Activated CD4-positive, alpha-beta T cell treated with anti-CD3 and anti-CD28 coated beads for 36 hours (primary cell): ENCODE data around the gene GCN1. TPM values are rescaled to one million over a fixed set of nuclear protein-coding genes. Genes with fewer than 3 reads are reported as not detected.

Experiments used
- ATAC-seq: fragments of 200-7000 bp; cut with Tn5 transposase; one replicate; pipeline ENCODE4 v1.10.0; 2021; ENCODE audit warnings: mild to moderate bottlenecking, moderate library complexity
- CTCF ChIA-PET: fragments of 350-600 bp; sonication (Branson Sonifier 250); formaldehyde crosslinking; loops from one replicate; lab custom pipeline; 2021; ENCODE audit warnings: antibody characterized with exemption; lab: Charles Lee
- POLR2A ChIA-PET: fragments of 350-600 bp; sonication (Branson Sonifier 250); formaldehyde crosslinking; loops from one replicate; lab custom pipeline; 2021; ENCODE audit warnings: antibody characterized with exemption, inconsistent platforms; lab: Charles Lee
- DNase-seq: peaks from one replicate; pipeline ENCODE4 v3.0.0-alpha.2; 2020
- H3K27ac Mint-ChIP-seq: one replicate; pipeline ENCODE4 v1.8.0; 2021; ENCODE audit warnings: mixed read lengths
- H3K27me3 Mint-ChIP-seq: one replicate; pipeline ENCODE4 v1.8.0; 2021; ENCODE audit warnings: mixed read lengths
- H3K36me3 Mint-ChIP-seq: one replicate; pipeline ENCODE4 v1.8.0; 2021; ENCODE audit warnings: low read depth, mixed read lengths
- H3K4me1 Mint-ChIP-seq: one replicate; pipeline ENCODE4 v1.8.0; 2021; ENCODE audit warnings: mixed read lengths
- H3K4me3 Mint-ChIP-seq: one replicate; pipeline ENCODE4 v1.8.0; 2021; ENCODE audit warnings: mild to moderate bottlenecking, moderate library complexity, mixed read lengths
- H3K9me3 Mint-ChIP-seq: one replicate; pipeline ENCODE4 v1.8.0; 2021; ENCODE audit warnings: low read depth, mixed read lengths
- intact Hi-C, 2 experiments: fragments of 100-400 bp; cut with DNase I in 1 of 2; cut with micrococcal nuclease in 1 of 2; formaldehyde crosslinking; loops; one replicate each; pipeline versions ENCODE4 v1.14.2 to v1.15.1; 2022 to 2024; cut with DNase I, micrococcal nuclease
- total RNA-seq, 2 experiments: library from RNA; stranded (reverse); gene quantifications; one replicate each; pipeline ENCODE4 v1.2.3, GENCODE V29; 2021

The GCN1 gene
- total RNA-seq, 2 experiments from 2014 or later: 125 to 139 TPM

- intact Hi-C loops: no loop called here
- no peaks in the 10 kb centered on the region for H3K9me3 Mint-ChIP-seq
- ATAC-seq: no peak
Observed at GRCh38 chr12:120106151-120106550, 88.4 kb downstream of the GCN1 start.

DNA sequence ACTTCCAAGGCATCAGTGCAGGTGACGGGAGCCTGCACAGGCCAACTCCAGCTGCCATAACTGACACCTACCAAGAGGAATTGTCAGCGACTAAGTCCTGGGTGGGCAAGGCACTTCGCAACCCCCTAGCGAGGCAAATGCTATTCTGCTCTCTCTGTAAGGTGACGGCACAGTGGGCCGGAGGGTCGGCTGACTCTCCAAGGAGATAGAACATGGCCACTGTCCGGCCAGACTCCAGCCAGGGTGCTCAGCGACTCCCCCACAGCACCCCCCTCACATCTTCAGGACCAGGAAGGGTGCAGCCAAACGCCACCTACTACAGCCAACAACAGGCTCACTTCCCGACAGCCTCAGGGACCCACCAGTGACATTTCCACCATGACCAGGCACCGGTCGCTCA is 91.1 kb downstream of the GCN1 start:
- Mint-ChIP-seq H3K4me1 (peaks cover 21% of the 10 kb centered on the region), H3K36me3 (peaks cover 39% of the 10 kb centered on the region), H3K4me3 (no peak overlapping the region), H3K9me3 (no peaks in the 10 kb centered on the region), H3K27me3 (no peaks in the 10 kb centered on the region), H3K27ac (no peak overlapping the region)
- DNase-seq (no peak), ATAC-seq (no peak)
- ChIA-PET CTCF (interaction anchor here (1.0 kb wide), 1 partner anchor 16 kb away, joined by 5 read pairs; no protein-coding TSS in a partner anchor), POLR2A (no interaction called here)
- intact Hi-C loops: no loop called here

More at GRCh38 chr12:120106151-120106550, 88.4 kb downstream of the GCN1 start:
- no peaks in the 10 kb centered on the region for H3K27me3 Mint-ChIP-seq
- no peak for DNase-seq
- H3K27ac Mint-ChIP-seq: no peak overlapping the region
- peaks cover 38% of the 10 kb centered on the region for H3K4me1 Mint-ChIP-seq
- no peak overlapping the region for H3K4me3 Mint-ChIP-seq
- CTCF ChIA-PET: no interaction called here
- POLR2A ChIA-PET: no interaction called here
- H3K36me3 Mint-ChIP-seq: peaks cover 36% of the 10 kb centered on the region

DNA sequence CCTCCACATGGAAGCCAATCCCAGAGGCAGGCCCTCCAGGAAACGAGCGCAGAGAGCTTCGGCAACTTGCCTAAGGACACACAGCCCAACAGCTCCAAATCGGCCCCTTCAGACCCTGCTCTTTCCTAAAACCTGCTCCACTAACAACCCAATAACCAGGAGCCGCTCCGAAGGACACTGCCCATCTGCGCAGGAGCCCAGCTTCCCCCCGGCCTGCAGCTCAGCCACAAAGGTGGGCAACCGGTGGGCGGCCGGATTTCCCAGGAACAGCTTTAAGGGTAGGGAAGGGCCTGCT is 91.5 kb downstream of the GCN1 start:
- peaks cover 38% of the 10 kb centered on the region for H3K36me3 Mint-ChIP-seq
- DNase-seq (no peak), ATAC-seq (no peak)
- intact Hi-C loops: no loop called here
- peaks cover 19% of the 10 kb centered on the region for H3K4me1 Mint-ChIP-seq
- H3K27ac Mint-ChIP-seq: no peak overlapping the region
- H3K4me3 Mint-ChIP-seq: no peak overlapping the region
- ChIA-PET CTCF (interaction anchor here (1.0 kb wide), 1 partner anchor 16 kb away, joined by 5 read pairs; no protein-coding TSS in a partner anchor), POLR2A (no interaction called here)
- H3K27me3 Mint-ChIP-seq: no peaks in the 10 kb centered on the region
- H3K9me3 Mint-ChIP-seq: no peaks in the 10 kb centered on the region

- intact Hi-C loops: no loop called here
- no peak for ATAC-seq
- peaks cover 35% of the 10 kb centered on the region for H3K36me3 Mint-ChIP-seq
- DNase-seq: no peak
- H3K4me3 Mint-ChIP-seq: no peak overlapping the region
- peak overlapping the region; percentile 79 for H3K27ac Mint-ChIP-seq
- CTCF ChIA-PET: interaction anchor here (1.0 kb wide), 1 partner anchor 15 kb away, joined by 5 read pairs; no protein-coding TSS in a partner anchor
- no peaks in the 10 kb centered on the region for H3K9me3 Mint-ChIP-seq
- POLR2A ChIA-PET: no interaction called here
- H3K4me1 Mint-ChIP-seq: peaks cover 19% of the 10 kb centered on the region
- H3K27me3 Mint-ChIP-seq: no peaks in the 10 kb centered on the region
Observed at GRCh38 chr12:120102189-120103043, 92.1 kb downstream of the GCN1 start.

GRCh38 chr12:120101617-120102016 is 92.9 kb downstream of the GCN1 start:
- CTCF ChIA-PET: no interaction called here
- no peak for ATAC-seq
- Mint-ChIP-seq H3K36me3 (peaks cover 31% of the 10 kb centered on the region), H3K4me1 (peaks cover 19% of the 10 kb centered on the region), H3K27me3 (no peaks in the 10 kb centered on the region), H3K9me3 (no peaks in the 10 kb centered on the region), H3K4me3 (no peak overlapping the region), H3K27ac (peak overlapping the region; percentile 79)
- intact Hi-C loops: no loop called here
- DNase-seq: no peak
- POLR2A ChIA-PET: no interaction called here

DNA sequence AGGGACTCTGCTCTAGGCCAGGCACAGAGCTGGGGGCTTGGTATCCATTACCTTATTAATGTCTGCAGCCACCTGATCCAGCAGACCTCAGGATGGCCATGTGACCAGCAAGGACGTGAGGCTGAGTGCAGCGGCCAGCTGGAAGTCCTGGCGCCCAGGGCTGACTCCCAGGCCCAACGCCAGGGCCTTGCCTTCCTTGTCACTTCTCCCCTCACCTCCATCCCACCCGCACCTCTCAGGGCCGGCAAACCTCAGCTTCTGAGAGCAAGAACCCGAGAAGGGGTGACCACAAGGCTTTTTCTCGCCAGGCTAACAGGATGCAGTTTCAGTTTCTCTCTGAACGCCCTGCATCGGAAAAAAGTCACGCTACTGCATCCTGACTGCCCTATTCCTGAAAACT is 93.3 kb downstream of the GCN1 start:
- POLR2A ChIA-PET: interaction anchor here (0.6 to 0.9 kb wide), 2 partner anchors 16 to 68 kb away, joined by 3 to 4 read pairs; no protein-coding TSS in a partner anchor
- peaks cover 32% of the 10 kb centered on the region for H3K36me3 Mint-ChIP-seq
- H3K9me3 Mint-ChIP-seq: no peaks in the 10 kb centered on the region
- peaks cover 17% of the 10 kb centered on the region for H3K4me1 Mint-ChIP-seq
- intact Hi-C loops: no loop called here
- CTCF ChIA-PET: interaction anchor here (1.1 to 1.4 kb wide), 3 partner anchors 14 to 32 kb away, joined by 3 to 6 read pairs (median 3); no protein-coding TSS in a partner anchor
- H3K4me3 Mint-ChIP-seq: no peak overlapping the region
- no peaks in the 10 kb centered on the region for H3K27me3 Mint-ChIP-seq
- H3K27ac Mint-ChIP-seq: peak overlapping the region; percentile 79
- DNase-seq (no peak), ATAC-seq (no peak)

- intact Hi-C loops: no loop called here
- CTCF ChIA-PET: interaction anchor here (1.1 to 1.4 kb wide), 4 partner anchors 13 to 102 kb away, joined by 3 to 6 read pairs (median 3); no protein-coding TSS in a partner anchor
- Mint-ChIP-seq H3K4me3 (no peak overlapping the region), H3K9me3 (no peaks in the 10 kb centered on the region), H3K27ac (no peak overlapping the region), H3K4me1 (peaks cover 16% of the 10 kb centered on the region), H3K27me3 (no peaks in the 10 kb centered on the region), H3K36me3 (peaks cover 29% of the 10 kb centered on the region)
- DNase-seq (no peak), ATAC-seq (no peak)
- POLR2A ChIA-PET: interaction anchor here (0.6 to 0.9 kb wide), 2 partner anchors 17 to 69 kb away, joined by 3 to 4 read pairs; no protein-coding TSS in a partner anchor
Observed at GRCh38 chr12:120100630-120101029, 93.9 kb downstream of the GCN1 start.

GRCh38 chr12:120099738-120100137 is 94.8 kb downstream of the GCN1 start:
- ATAC-seq (no peak), DNase-seq (no peak)
- CTCF ChIA-PET: interaction anchor here (1.1 to 1.4 kb wide), 2 partner anchors 12 to 101 kb away, joined by 3 to 6 read pairs; no protein-coding TSS in a partner anchor
- H3K4me3 Mint-ChIP-seq: no peak overlapping the region
- H3K27me3 Mint-ChIP-seq: no peaks in the 10 kb centered on the region
- intact Hi-C loops: no loop called here
- POLR2A ChIA-PET: interaction anchor here (0.6 kb wide), 1 partner anchor 10 kb away, joined by 3 read pairs; no protein-coding TSS in a partner anchor
- no peaks in the 10 kb centered on the region for H3K9me3 Mint-ChIP-seq
- peaks cover 24% of the 10 kb centered on the region for H3K36me3 Mint-ChIP-seq
- no peak overlapping the region for H3K27ac Mint-ChIP-seq
- peaks cover 13% of the 10 kb centered on the region for H3K4me1 Mint-ChIP-seq

DNA sequence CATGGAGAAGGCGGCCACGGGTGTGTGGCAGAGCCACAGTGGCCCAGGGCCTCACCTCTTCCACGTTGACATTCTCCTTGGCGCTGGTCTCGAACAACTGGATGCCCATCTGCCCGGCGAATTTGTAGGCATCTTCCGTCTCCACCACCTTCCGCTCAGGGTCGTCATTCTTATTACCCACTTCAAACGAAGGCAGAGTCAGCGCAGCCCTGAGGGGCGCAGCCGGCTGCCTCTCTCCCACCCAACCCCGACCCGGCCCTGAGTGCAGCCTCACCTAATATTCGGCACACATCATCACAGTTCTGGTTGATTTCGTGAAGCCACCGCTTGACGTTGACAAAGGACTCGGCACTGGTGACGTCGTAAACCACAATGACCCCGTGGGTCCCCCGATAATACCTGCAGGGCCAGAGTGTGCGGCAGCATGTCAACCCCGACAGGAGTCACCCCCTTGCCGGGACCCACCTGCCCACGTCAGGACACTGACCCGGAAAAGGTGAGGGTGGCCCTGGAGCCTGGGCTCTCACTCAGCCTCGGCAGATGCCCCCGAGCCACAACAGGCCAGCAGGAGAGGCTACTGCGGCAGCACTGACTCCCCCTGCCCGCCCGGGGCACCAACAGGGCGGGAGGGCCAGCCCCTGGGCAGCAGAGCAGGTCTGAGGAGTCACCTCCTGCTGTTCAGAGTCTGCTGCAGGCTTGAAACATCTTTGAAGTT is 95.6 kb downstream of the GCN1 start:
- H3K36me3 Mint-ChIP-seq: peaks cover 22% of the 10 kb centered on the region
- DNase-seq: no peak
- CTCF ChIA-PET: no interaction called here
- H3K4me3 Mint-ChIP-seq: no peak overlapping the region
- ATAC-seq: no peak
- POLR2A ChIA-PET: no interaction called here
- H3K27me3 Mint-ChIP-seq: no peaks in the 10 kb centered on the region
- H3K9me3 Mint-ChIP-seq: no peaks in the 10 kb centered on the region
- intact Hi-C loops: no loop called here
- H3K27ac Mint-ChIP-seq: no peak overlapping the region
- peaks cover 13% of the 10 kb centered on the region for H3K4me1 Mint-ChIP-seq

- intact Hi-C loops: no loop called here
- H3K4me1 Mint-ChIP-seq: peaks cover 7% of the 10 kb centered on the region
- H3K9me3 Mint-ChIP-seq: no peaks in the 10 kb centered on the region
- H3K27me3 Mint-ChIP-seq: no peaks in the 10 kb centered on the region
- ChIA-PET CTCF (interaction anchor here (0.7 to 1.2 kb wide), 3 partner anchors 10 to 108 kb away, joined by 3 to 4 read pairs (median 3); partner anchors contain the start of gene BICDL1), POLR2A (interaction anchor here (0.9 kb wide), 1 partner anchor 11 kb away, joined by 3 read pairs; no protein-coding TSS in a partner anchor)
- peaks cover 18% of the 10 kb centered on the region for H3K36me3 Mint-ChIP-seq
- DNase-seq: no peak
- no peak for ATAC-seq
- no peak overlapping the region for H3K4me3 Mint-ChIP-seq
- no peak overlapping the region for H3K27ac Mint-ChIP-seq
Observed at GRCh38 chr12:120096671-120097202, 97.8 kb downstream of the GCN1 start.

DNA sequence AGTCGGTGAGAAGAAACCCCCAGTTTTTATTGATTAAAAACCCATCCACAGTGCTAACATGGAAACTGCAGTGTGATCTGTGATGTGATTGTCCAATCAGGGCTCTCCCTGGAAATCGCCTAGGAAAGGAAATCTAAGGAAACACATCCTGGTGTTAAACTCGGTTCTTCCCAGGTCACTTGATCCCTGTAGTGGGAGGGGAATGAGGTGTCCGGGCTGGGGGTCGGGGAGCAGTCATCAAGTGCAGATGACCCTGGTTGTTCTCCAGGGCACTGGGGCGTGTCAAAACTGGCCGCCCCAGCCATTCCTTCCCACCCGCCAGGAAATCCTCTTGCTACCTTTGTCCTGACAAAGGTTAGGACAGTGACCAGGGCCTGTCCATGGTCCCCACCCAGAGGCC is 98.8 kb downstream of the GCN1 start:
- intact Hi-C loops: no loop called here
- Mint-ChIP-seq H3K4me3 (no peak overlapping the region), H3K4me1 (no peaks in the 10 kb centered on the region), H3K27ac (peak overlapping the region; percentile 42), H3K36me3 (peaks cover 24% of the 10 kb centered on the region), H3K9me3 (no peaks in the 10 kb centered on the region), H3K27me3 (no peaks in the 10 kb centered on the region)
- POLR2A ChIA-PET: no interaction called here
- CTCF ChIA-PET: interaction anchor here (0.6 kb wide), 1 partner anchor 9 kb away, joined by 3 read pairs; no protein-coding TSS in a partner anchor
- no peak for DNase-seq
- ATAC-seq: no peak
